Inflammatory macrophage treated with lipopolysaccharide for 1 hour (primary cell): ENCODE measurements around the gene RASSF3.

Experiments used
- DNase-seq, 2 donors: peaks; one replicate each; pipeline ENCODE4 v3.0.0-alpha.2; 2020 to 2022

Gene RASSF3

GRCh38 chr12:64695550-64695949 lies 85.3 kb downstream of the RASSF3 start:
- no peak for DNase-seq

GRCh38 chr12:64696080-64696741 lies 85.9 kb downstream of the RASSF3 start:
- DNase-seq: peak; percentile 47 to 77

GRCh38 chr12:64699504-64700115 lies 89.3 kb downstream of the RASSF3 start:
- DNase-seq: peak; percentile 91 to 98

- no peak for DNase-seq
Observed at GRCh38 chr12:64700532-64700931, 90.2 kb downstream of the RASSF3 start.

- DNase-seq: no peak
Observed at GRCh38 chr12:64701283-64701682, 91.0 kb downstream of the RASSF3 start.

- DNase-seq: no peak
Observed at GRCh38 chr12:64706306-64706705, 96.0 kb downstream of the RASSF3 start.

GRCh38 chr12:64706857-64707256 lies 96.6 kb downstream of the RASSF3 start:
- no peak for DNase-seq

- no peak for DNase-seq
Observed at GRCh38 chr12:64707362-64707761, 97.1 kb downstream of the RASSF3 start.

- DNase-seq: peak; percentile 76 to 79
Observed at GRCh38 chr12:64707926-64708325, 97.6 kb downstream of the RASSF3 start.

- no peak for DNase-seq
Observed at GRCh38 chr12:64709429-64709828, 99.1 kb downstream of the RASSF3 start.

GRCh38 chr12:64713376-64713775 lies 103.1 kb downstream of the RASSF3 start:
- DNase-seq: peak; percentile 49 to 58

GRCh38 chr12:64714551-64714968 lies 104.3 kb downstream of the RASSF3 start:
- peak; percentile 69 to 80 for DNase-seq

GRCh38 chr12:64716371-64716770 lies 106.1 kb downstream of the RASSF3 start:
- no peak for DNase-seq

- no peak for DNase-seq
Observed at GRCh38 chr12:64716839-64717455, 106.7 kb downstream of the RASSF3 start.

- no peak for DNase-seq
Observed at GRCh38 chr12:64718649-64719048, 108.4 kb downstream of the RASSF3 start.

GRCh38 chr12:64720884-64721283 lies 110.6 kb downstream of the RASSF3 start:
- DNase-seq: no peak

GRCh38 chr12:64722835-64723234 lies 112.5 kb downstream of the RASSF3 start:
- no peak for DNase-seq

GRCh38 chr12:64723630-64724029 lies 113.3 kb downstream of the RASSF3 start:
- DNase-seq: no peak

GRCh38 chr12:64724201-64724745 lies 114.0 kb downstream of the RASSF3 start:
- DNase-seq: no peak

GRCh38 chr12:64729909-64730587 lies 119.8 kb downstream of the RASSF3 start:
- peak; percentile 53 to 68 for DNase-seq

GRCh38 chr12:64730588-64730969 lies 120.3 kb downstream of the RASSF3 start:
- DNase-seq: no peak

GRCh38 chr12:64731683-64732082 lies 121.4 kb downstream of the RASSF3 start:
- DNase-seq: no peak

GRCh38 chr12:64733857-64734256 lies 123.6 kb downstream of the RASSF3 start:
- DNase-seq: no peak
